Prostate gland (tissue), 2 donors: ENCODE data around the gene IFT57.

ENCODE experiments used
- POLR2A ChIP-seq: fragments of 450-650 bp; IDR thresholded peaks from one replicate; pipeline ENCODE4 v1.6.1; 2016; ENCODE audit warnings: antibody characterized with exemption, mild to moderate bottlenecking
- TF ChIP-seq, protein P1 (sequence below), 4 experiments: fragments of 200-600 bp in 2 of 4; fragments of 450-650 bp in 2 of 4; sonication (generic) in 2 of 4; IDR thresholded peaks; 1 replicate in 3 of 4; 2 replicates in 1 of 4; pipeline ENCODE4 v1.5.1; 2016 to 2019; ENCODE audit warnings: antibody characterized with exemption in 4 of 4, mild to moderate bottlenecking in 2 of 4, moderate library complexity in 2 of 4

GRCh38 chr3:108158251-108158650 is 64.0 kb downstream of the IFT57 start:
- TF ChIP-seq POLR2A: no peak
- TF ChIP-seq, protein P1, sequence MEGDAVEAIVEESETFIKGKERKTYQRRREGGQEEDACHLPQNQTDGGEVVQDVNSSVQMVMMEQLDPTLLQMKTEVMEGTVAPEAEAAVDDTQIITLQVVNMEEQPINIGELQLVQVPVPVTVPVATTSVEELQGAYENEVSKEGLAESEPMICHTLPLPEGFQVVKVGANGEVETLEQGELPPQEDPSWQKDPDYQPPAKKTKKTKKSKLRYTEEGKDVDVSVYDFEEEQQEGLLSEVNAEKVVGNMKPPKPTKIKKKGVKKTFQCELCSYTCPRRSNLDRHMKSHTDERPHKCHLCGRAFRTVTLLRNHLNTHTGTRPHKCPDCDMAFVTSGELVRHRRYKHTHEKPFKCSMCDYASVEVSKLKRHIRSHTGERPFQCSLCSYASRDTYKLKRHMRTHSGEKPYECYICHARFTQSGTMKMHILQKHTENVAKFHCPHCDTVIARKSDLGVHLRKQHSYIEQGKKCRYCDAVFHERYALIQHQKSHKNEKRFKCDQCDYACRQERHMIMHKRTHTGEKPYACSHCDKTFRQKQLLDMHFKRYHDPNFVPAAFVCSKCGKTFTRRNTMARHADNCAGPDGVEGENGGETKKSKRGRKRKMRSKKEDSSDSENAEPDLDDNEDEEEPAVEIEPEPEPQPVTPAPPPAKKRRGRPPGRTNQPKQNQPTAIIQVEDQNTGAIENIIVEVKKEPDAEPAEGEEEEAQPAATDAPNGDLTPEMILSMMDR (IDR thresholded peaks at IDR 0.05): no peak
